Measurements from ENCODE around the gene TMEM184B.

DNA sequence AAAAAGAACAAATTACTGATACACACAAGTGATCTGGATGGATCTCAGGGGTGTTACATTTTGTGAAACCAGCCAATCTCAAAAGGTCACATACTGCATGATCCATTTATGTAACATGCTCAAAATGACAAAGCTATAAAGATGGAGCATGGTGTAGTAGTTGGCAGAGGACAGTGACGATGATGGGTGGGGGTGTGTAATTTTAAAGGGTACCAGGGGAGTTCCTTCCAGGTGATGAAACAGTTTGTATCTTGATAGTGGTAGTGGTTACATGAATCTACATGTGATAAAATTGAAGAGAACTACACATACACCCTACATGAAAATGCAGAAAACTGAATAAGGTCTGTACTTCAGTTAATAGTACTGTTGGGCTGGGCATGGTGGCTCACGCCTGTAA is 17.1 kb downstream of the TMEM184B start:
- TF ChIP-seq, protein P1, sequence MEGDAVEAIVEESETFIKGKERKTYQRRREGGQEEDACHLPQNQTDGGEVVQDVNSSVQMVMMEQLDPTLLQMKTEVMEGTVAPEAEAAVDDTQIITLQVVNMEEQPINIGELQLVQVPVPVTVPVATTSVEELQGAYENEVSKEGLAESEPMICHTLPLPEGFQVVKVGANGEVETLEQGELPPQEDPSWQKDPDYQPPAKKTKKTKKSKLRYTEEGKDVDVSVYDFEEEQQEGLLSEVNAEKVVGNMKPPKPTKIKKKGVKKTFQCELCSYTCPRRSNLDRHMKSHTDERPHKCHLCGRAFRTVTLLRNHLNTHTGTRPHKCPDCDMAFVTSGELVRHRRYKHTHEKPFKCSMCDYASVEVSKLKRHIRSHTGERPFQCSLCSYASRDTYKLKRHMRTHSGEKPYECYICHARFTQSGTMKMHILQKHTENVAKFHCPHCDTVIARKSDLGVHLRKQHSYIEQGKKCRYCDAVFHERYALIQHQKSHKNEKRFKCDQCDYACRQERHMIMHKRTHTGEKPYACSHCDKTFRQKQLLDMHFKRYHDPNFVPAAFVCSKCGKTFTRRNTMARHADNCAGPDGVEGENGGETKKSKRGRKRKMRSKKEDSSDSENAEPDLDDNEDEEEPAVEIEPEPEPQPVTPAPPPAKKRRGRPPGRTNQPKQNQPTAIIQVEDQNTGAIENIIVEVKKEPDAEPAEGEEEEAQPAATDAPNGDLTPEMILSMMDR (conservative IDR thresholded peaks at IDR 0.05; ENCODE audit: low read length) = no peak
- TF ChIP-seq EZH2phosphoT487 (IDR thresholded peaks at IDR 0.05; ENCODE audit: borderline replicate concordance) = no peak

Data from Loucy (cell line).